Astrocyte (in vitro differentiated cells and primary cell): ENCODE measurements around the gene VRK3. TPM values are rescaled to one million over a fixed set of nuclear protein-coding genes. Genes with fewer than 3 reads are reported as not detected.

ENCODE experiments used
- DNase-seq: peaks from one replicate; pipeline ENCODE4 v3.0.0-alpha.2; 2010; ENCODE audit warnings: low read depth
- FAIRE-seq: peaks from 2 replicates; lab custom pipeline; 2011; peaks lifted over from hg19 to GRCh38; lab: Jason Lieb, UNC
- H2AFZ ChIP-seq: 2 replicates; pipeline ENCODE4 v1.6.0; 2012; ENCODE audit warnings: low read depth, low read length, inconsistent platforms
- H3K27ac ChIP-seq: 2 replicates; pipeline ENCODE4 v1.5.1; 2011; ENCODE audit warnings: low read depth, low read length, inconsistent platforms
- H3K27me3 ChIP-seq: 2 replicates; pipeline ENCODE4 v1.6.0; 2011; ENCODE audit warnings: low read length, inconsistent platforms; ENCODE audit not compliant: insufficient read depth
- H3K36me3 ChIP-seq: 2 replicates; pipeline ENCODE4 v1.5.1; 2011; ENCODE audit warnings: low read length, inconsistent platforms; ENCODE audit not compliant: insufficient read depth
- H3K4me1 ChIP-seq: 2 replicates; pipeline ENCODE4 v1.5.1; 2011; ENCODE audit warnings: low read length, inconsistent platforms; ENCODE audit not compliant: insufficient read depth
- H3K4me2 ChIP-seq: 2 replicates; pipeline ENCODE4 v1.6.0; 2012; ENCODE audit warnings: low read length, inconsistent platforms
- H3K4me3 ChIP-seq: 2 replicates; pipeline ENCODE4 v1.5.1; 2011; ENCODE audit warnings: low read depth, mild to moderate bottlenecking, low read length, inconsistent platforms; ENCODE audit not compliant: insufficient read depth
- H3K79me2 ChIP-seq: 2 replicates; pipeline ENCODE4 v1.6.0; 2012; ENCODE audit warnings: mild to moderate bottlenecking, low read length, inconsistent platforms; ENCODE audit not compliant: insufficient read depth
- H3K9ac ChIP-seq: 2 replicates; pipeline ENCODE4 v1.6.0; 2012; ENCODE audit warnings: mild to moderate bottlenecking, low read length, inconsistent platforms
- H3K9me3 ChIP-seq: 2 replicates; pipeline ENCODE4 v1.5.1; 2012; ENCODE audit warnings: low read depth, mild to moderate bottlenecking, low read length, inconsistent platforms; ENCODE audit not compliant: insufficient read depth
- H4K20me1 ChIP-seq: 2 replicates; pipeline ENCODE4 v1.6.0; 2012; ENCODE audit warnings: low read length, inconsistent platforms; ENCODE audit not compliant: insufficient read depth
- H3K27ac Mint-ChIP-seq: one replicate; pipeline ENCODE4 v1.8.0; 2021; ENCODE audit warnings: mild to moderate bottlenecking, mixed read lengths; ENCODE audit not compliant: unreplicated experiment
- H3K27me3 Mint-ChIP-seq: one replicate; pipeline ENCODE4 v1.8.0; 2021; ENCODE audit warnings: low read depth, mixed read lengths; ENCODE audit not compliant: unreplicated experiment
- H3K36me3 Mint-ChIP-seq: one replicate; pipeline ENCODE4 v1.8.0; 2021; ENCODE audit warnings: low read depth, mixed read lengths; ENCODE audit not compliant: unreplicated experiment
- H3K4me1 Mint-ChIP-seq: one replicate; pipeline ENCODE4 v1.8.0; 2021; ENCODE audit warnings: low read depth, mixed read lengths; ENCODE audit not compliant: unreplicated experiment
- H3K4me3 Mint-ChIP-seq: one replicate; pipeline ENCODE4 v1.8.0; 2021; ENCODE audit warnings: mild to moderate bottlenecking, moderate library complexity, mixed read lengths; ENCODE audit not compliant: unreplicated experiment
- H3K9me3 Mint-ChIP-seq: one replicate; pipeline ENCODE4 v1.8.0; 2021; ENCODE audit warnings: mild to moderate bottlenecking, mixed read lengths; ENCODE audit not compliant: unreplicated experiment
- EZH2 ChIP-seq: IDR thresholded peaks from 2 replicates; pipeline ENCODE4 v1.6.1; 2012; ENCODE audit warnings: mild to moderate bottlenecking, low read length, inconsistent platforms; ENCODE audit not compliant: insufficient read depth
- total RNA-seq: library from RNA; stranded (reverse); gene quantifications from 2 replicates; pipeline ENCODE4 v1.2.1, GENCODE V29; 2021
- TF ChIP-seq, protein P1 (sequence below): IDR thresholded peaks from 2 replicates; pipeline ENCODE4 v1.5.1; 2011; ENCODE audit warnings: low read depth, mild to moderate bottlenecking, inconsistent platforms, low read length, moderate library complexity; ENCODE audit not compliant: insufficient read depth

VRK3 gene
- total RNA-seq, 1 donor from 2014 or later, result 33.0 TPM

DNA sequence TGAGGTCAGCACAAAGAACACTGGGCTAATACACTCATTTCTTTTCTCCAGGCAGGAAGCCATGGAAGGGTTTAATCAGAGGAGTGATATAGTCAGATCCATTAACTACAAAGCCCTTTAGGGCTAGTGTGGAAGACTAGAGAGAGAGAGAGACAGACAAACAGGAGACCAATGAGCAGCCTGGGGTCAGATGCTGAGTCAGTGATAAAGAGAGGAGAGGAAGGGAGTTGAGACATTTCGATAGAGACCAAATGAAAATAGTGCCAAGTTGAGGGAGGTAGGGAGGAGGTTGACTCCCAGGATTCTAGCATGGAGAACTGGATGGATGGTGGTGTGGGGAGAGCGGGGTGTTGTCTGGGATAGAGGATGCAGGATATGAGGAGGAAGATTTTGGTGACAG lies 18.8 kb upstream of the VRK3 start:
- Histone ChIP-seq H3K4me2 (no peak overlapping the region), H3K4me1 (no peaks in the 10 kb centered on the region), H3K27me3 (no peaks in the 10 kb centered on the region), H3K36me3 (peaks cover 72% of the 10 kb centered on the region), H4K20me1 (no peaks in the 10 kb centered on the region), H3K9me3 (peaks cover 65% of the 10 kb centered on the region), H3K9ac (no peak overlapping the region), H3K4me3 (no peak overlapping the region), H3K79me2 (no peaks in the 10 kb centered on the region), H2AFZ (no peak overlapping the region), H3K27ac (no peak overlapping the region)
- Mint-ChIP-seq H3K27me3 (no peaks in the 10 kb centered on the region), H3K36me3 (peaks cover 93% of the 10 kb centered on the region), H3K9me3 (peaks cover 58% of the 10 kb centered on the region), H3K27ac (no peak overlapping the region), H3K4me3 (no peak overlapping the region), H3K4me1 (no peaks in the 10 kb centered on the region)
- no peak for FAIRE-seq
- TF ChIP-seq, protein P1, sequence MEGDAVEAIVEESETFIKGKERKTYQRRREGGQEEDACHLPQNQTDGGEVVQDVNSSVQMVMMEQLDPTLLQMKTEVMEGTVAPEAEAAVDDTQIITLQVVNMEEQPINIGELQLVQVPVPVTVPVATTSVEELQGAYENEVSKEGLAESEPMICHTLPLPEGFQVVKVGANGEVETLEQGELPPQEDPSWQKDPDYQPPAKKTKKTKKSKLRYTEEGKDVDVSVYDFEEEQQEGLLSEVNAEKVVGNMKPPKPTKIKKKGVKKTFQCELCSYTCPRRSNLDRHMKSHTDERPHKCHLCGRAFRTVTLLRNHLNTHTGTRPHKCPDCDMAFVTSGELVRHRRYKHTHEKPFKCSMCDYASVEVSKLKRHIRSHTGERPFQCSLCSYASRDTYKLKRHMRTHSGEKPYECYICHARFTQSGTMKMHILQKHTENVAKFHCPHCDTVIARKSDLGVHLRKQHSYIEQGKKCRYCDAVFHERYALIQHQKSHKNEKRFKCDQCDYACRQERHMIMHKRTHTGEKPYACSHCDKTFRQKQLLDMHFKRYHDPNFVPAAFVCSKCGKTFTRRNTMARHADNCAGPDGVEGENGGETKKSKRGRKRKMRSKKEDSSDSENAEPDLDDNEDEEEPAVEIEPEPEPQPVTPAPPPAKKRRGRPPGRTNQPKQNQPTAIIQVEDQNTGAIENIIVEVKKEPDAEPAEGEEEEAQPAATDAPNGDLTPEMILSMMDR, result no peak
- TF ChIP-seq EZH2, result no peak
- no peak for DNase-seq

DNA sequence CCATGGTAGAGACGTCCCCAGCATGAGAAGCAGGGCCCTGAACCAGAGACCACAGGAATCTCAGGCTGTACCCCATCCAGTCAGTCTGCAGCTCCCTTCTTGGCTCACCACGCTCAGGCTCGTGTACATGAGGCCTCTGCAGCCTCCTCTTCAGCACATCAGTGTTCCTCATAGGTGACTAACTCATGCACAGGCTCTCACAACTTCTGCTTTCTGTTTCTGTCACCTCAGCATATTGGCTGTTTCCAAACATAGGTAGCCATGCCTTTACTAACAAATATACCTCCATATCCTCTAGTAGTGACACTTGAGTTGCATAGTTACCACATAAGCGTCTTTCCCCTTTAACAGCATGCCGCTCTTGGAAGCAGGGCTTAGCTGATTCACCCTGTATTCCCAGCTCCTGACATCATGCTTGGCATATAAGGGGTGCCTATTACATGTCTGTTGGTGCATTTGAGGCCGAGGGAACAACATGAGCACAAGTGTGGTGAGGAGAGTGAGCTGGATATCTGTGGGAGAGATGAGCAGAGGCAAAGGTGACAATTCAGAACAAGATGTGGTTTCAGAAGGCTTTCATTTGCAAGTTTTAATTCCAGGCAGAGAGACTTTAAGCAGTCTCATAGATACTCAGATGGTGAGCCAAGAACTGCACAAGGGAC lies 17.3 kb upstream of the VRK3 start:
- Histone ChIP-seq H3K27me3 (no peaks in the 10 kb centered on the region), H2AFZ (no peak overlapping the region), H3K27ac (no peak overlapping the region), H3K9ac (no peak overlapping the region), H3K9me3 (peaks cover 52% of the 10 kb centered on the region), H3K79me2 (peaks cover 4% of the 10 kb centered on the region), H4K20me1 (no peaks in the 10 kb centered on the region), H3K36me3 (peaks cover 67% of the 10 kb centered on the region), H3K4me2 (no peak overlapping the region), H3K4me1 (no peaks in the 10 kb centered on the region), H3K4me3 (no peak overlapping the region)
- DNase-seq (no peak), FAIRE-seq (no peak)
- TF ChIP-seq EZH2, result no peak
- TF ChIP-seq, protein P1, result no peak
- no peaks in the 10 kb centered on the region for H3K27me3 Mint-ChIP-seq
- peaks cover 46% of the 10 kb centered on the region for H3K9me3 Mint-ChIP-seq
- H3K4me3 Mint-ChIP-seq, result peak overlapping the region; percentile 63
- H3K36me3 Mint-ChIP-seq, result peaks cover 82% of the 10 kb centered on the region
- H3K27ac Mint-ChIP-seq, result no peak overlapping the region
- no peaks in the 10 kb centered on the region for H3K4me1 Mint-ChIP-seq

DNA sequence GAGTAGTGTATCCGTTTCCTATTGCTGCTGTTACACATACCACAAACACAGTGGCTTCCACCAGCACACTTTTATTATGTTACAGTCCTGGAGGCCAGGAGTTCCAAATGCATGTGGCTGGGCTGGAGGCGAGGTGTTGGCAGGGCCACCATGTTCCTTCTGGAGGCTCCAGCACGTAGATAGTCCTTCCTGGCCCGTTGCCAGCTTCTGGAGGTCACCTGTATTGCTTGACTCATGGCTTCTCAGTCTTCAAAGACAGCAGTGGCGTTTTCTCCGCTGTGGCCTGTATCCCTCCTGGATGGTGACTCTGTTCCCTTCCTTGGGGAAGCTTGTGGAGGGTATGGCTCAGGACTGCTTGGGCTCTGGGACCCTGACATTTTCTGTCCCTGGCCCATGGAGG lies 15.8 kb upstream of the VRK3 start:
- H3K9ac ChIP-seq, result no peak overlapping the region
- no peak for FAIRE-seq
- no peak overlapping the region for H2AFZ ChIP-seq
- H3K9me3 Mint-ChIP-seq, result peaks cover 32% of the 10 kb centered on the region
- no peaks in the 10 kb centered on the region for H3K27me3 ChIP-seq
- H3K4me3 ChIP-seq, result no peak overlapping the region
- H3K27ac Mint-ChIP-seq, result no peak overlapping the region
- H3K4me1 ChIP-seq, result no peaks in the 10 kb centered on the region
- no peak for DNase-seq
- no peak overlapping the region for H3K4me2 ChIP-seq
- peaks cover 8% of the 10 kb centered on the region for H3K79me2 ChIP-seq
- H3K27me3 Mint-ChIP-seq, result no peaks in the 10 kb centered on the region
- TF ChIP-seq, protein P1, result no peak
- no peak for TF ChIP-seq EZH2
- no peaks in the 10 kb centered on the region for H3K4me1 Mint-ChIP-seq
- H3K27ac ChIP-seq, result no peak overlapping the region
- H3K36me3 ChIP-seq, result peaks cover 53% of the 10 kb centered on the region
- no peak overlapping the region for H3K4me3 Mint-ChIP-seq
- H4K20me1 ChIP-seq, result no peaks in the 10 kb centered on the region
- H3K36me3 Mint-ChIP-seq, result peaks cover 76% of the 10 kb centered on the region
- peaks cover 37% of the 10 kb centered on the region for H3K9me3 ChIP-seq
